ENCODE data around the gene ZBTB48.
A peak's percentile ranks its signal among the peaks of the same experiment; 100 is the strongest.
"Not testable (repeated sequence)": the region's sequence is repeated elsewhere in the genome, so short reads cannot be mapped to it uniquely, and the experiment has no call there.

ZBTB48 gene

DNA sequence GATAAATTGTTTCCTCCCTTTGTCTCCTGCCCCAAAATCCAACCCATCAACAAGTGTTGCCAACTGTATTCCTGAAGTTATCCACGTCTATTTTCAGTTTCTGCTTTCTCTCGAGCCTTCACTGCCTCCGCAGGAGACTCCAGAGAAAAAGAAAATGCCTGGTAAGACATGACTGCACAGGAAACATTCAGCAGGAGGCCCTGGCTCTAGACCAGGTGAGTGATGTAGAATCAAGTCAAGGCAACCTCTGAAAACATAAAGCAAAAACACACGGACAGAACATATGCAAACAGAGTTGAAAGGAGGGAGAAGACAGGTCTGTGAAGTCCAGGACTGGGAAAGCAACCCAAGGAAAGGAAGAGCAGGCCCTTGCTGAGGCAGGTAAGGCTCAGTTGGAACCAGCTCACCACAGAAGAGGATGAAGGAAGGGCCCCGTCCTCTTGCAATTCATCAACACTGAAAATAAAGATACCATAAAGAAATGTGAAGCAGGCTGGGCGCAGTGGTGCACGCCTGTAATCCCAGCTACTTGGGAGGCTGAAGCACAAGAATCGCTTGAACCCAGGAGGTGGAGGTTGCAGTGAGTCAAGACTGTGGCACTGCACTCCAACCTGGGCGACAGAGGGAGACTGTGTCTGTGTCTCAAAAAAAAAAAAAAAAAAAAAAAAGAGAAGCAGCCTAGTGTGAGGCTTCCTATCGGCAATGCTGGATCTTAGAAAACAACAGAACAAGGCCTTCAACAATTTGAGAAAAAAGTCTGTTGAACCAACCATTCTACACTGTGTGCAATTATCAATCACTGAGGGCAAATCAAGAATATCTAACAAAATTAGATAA, 34.3 kb upstream of the ZBTB48 start:
- DNase-seq (ENCODE audit: low read depth, low spot score): no peak
- no peak overlapping the region for H3K4me3 ChIP-seq
- H3K36me3 ChIP-seq (ENCODE audit: insufficient read depth, low read length): peaks cover 71% of the 10 kb centered on the region
- no peak overlapping the region for H3K27ac ChIP-seq
- H3K9me3 ChIP-seq (ENCODE audit: low read depth, low read length): no peaks in the 10 kb centered on the region
- no peak for TF ChIP-seq FOXP2 (optimal IDR thresholded peaks at IDR 0.05; ENCODE audit: control extremely low read depth, extremely low read length, insufficient read depth)
- no peak for TF ChIP-seq EZH2 (IDR thresholded peaks at IDR 0.05)
- TF ChIP-seq POLR2AphosphoS5 (IDR thresholded peaks at IDR 0.05; ENCODE audit: borderline replicate concordance, low read depth, low read length): no peak
- no peak overlapping the region for H3K9ac ChIP-seq (ENCODE audit: insufficient read length)

DNA sequence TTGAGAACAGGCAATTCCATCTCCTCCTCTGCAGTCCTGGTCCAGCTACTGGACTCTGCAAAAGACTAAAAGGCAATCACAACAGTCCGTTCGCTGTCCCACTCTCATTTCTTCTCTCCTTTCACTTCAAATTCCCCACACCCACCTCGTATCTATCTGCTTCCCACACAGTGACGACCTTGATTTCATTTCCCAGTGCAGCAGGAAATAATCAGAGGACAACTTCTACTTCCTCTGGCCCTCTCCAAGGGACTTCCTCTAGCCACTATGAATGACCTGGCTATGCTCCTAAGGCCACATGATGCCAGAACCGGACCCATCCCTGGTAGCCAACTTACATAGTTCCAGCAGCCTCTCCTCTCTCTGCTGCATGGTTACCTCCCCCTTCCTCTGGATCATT, 33.5 kb upstream of the ZBTB48 start:
- Histone ChIP-seq H3K27ac (no peak overlapping the region), H3K36me3 (ENCODE audit: insufficient read depth, low read length) (peaks cover 75% of the 10 kb centered on the region), H3K4me3 (no peak overlapping the region), H3K9me3 (ENCODE audit: low read depth, low read length) (no peaks in the 10 kb centered on the region), H3K9ac (ENCODE audit: insufficient read length) (no peak overlapping the region)
- TF ChIP-seq EZH2 (IDR thresholded peaks at IDR 0.05): no peak
- no peak for TF ChIP-seq FOXP2 (optimal IDR thresholded peaks at IDR 0.05; ENCODE audit: control extremely low read depth, extremely low read length, insufficient read depth)
- no peak for TF ChIP-seq POLR2AphosphoS5 (IDR thresholded peaks at IDR 0.05; ENCODE audit: borderline replicate concordance, low read depth, low read length)
- no peak for DNase-seq (ENCODE audit: low read depth, low spot score)

DNA sequence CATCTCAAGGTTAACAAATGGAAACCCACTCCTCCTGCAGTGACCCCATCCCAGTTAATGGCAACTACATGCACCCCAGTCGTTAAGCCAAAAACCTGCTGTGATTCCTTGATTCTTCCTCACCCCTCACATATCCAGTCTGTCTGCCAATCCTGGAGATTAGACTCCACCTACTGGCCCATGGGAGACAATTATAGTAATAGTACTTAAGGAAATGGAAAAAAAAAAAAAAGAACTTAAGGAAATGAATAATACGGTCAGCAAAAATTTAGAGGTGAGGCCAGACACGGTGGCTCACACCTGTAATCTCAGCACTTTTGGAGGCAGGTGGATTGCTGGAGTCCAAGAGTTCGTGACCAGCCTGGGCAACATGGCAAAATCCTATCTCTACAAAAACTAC, 32.5 kb upstream of the ZBTB48 start:
- no peak for DNase-seq (ENCODE audit: low read depth, low spot score)
- H3K27ac ChIP-seq: no peak overlapping the region

DNA sequence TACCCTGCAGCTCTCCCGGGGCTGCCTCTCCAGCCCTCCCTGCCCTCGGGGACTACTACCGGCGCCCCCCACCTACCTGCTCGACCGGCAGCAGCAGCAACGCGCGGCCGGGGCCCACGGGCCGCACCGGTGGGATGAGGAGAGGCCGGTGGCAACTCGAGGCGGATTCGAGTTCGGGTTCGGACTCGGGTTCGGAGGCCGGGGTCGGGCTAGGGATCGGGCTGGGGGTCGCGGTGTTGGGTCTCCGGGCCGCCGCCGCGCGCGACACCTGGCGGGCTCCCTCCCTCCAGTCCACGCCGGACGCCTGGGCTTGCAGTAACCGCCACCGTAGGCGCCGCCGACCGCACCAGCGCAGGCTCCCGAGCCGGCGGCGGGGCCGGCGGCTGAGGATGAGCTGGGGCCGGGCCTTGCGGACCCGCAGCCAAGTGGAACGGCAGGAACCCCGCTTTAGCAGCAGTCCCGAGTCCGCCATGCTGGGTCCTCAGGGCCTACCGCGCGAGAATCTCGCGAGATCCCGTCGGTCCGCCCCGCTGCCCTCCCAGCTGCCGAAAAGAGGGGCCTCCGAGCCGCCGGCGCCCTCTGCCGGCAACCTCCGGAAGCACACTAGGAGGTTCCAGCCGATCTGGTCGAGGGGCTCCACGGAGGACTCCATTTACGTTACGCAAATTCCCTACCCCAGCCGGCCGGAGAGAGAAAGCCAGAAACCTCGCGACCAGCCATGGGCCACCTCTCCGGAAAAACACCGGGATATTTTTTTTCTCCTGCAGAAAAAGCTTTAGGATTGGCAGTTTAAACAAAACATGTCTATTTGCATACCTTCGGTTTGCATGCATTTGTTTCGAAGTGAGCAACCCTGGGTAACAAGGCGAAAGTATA, 25.5 kb upstream of the ZBTB48 start, which contains the start of gene NOL9:
TSS of gene NOL9 (minus strand) at position 483 of the 876 bp plus-strand sequence. CDS start at position 472, 11 bp downstream.
- Histone ChIP-seq H3K9ac (ENCODE audit: insufficient read length) (peak within 1 kb of the TSS; percentile 96), H3K27ac (peak within 1 kb of the TSS; percentile 73; the same call in 1 of the 2 replicates), H3K9me3 (ENCODE audit: low read depth, low read length) (no peaks in the 10 kb centered on the region), H3K36me3 (ENCODE audit: insufficient read depth, low read length) (peaks cover 17% of the 10 kb centered on the region), H3K4me3 (peak within 1 kb of the TSS; percentile 91)
- no peak for TF ChIP-seq EZH2 (IDR thresholded peaks at IDR 0.05)
- peak; percentile 65 for TF ChIP-seq FOXP2 (optimal IDR thresholded peaks at IDR 0.05; ENCODE audit: control extremely low read depth, extremely low read length, insufficient read depth)
- TF ChIP-seq POLR2AphosphoS5 (IDR thresholded peaks at IDR 0.05; ENCODE audit: borderline replicate concordance, low read depth, low read length): peak; percentile 83
- DNase-seq (ENCODE audit: low read depth, low spot score): peak; percentile 42

More for the DNA sequence above, 32.5 kb upstream of the ZBTB48 start:
- Histone ChIP-seq H3K9me3 (ENCODE audit: low read depth, low read length) (no peaks in the 10 kb centered on the region), H3K36me3 (ENCODE audit: insufficient read depth, low read length) (peaks cover 69% of the 10 kb centered on the region), H3K9ac (ENCODE audit: insufficient read length) (no peak overlapping the region), H3K4me3 (no peak overlapping the region)
- TF ChIP-seq FOXP2 (optimal IDR thresholded peaks at IDR 0.05; ENCODE audit: control extremely low read depth, extremely low read length, insufficient read depth) (no peak), EZH2 (IDR thresholded peaks at IDR 0.05) (no peak), POLR2AphosphoS5 (IDR thresholded peaks at IDR 0.05; ENCODE audit: borderline replicate concordance, low read depth, low read length) (no peak)

GRCh38 chr1:6554907-6555778, 24.7 kb upstream of the ZBTB48 start, which contains the start of gene TAS1R1:
Gene TAS1R1, plus strand, starts transcription at chr1:6555307. Its CDS starts 67 bp downstream, at chr1:6555374.
- DNase-seq (ENCODE audit: low read depth, low spot score): no peak
- TF ChIP-seq POLR2AphosphoS5 (IDR thresholded peaks at IDR 0.05; ENCODE audit: borderline replicate concordance, low read depth, low read length) (no peak), FOXP2 (optimal IDR thresholded peaks at IDR 0.05; ENCODE audit: control extremely low read depth, extremely low read length, insufficient read depth) (no peak), EZH2 (IDR thresholded peaks at IDR 0.05) (no peak)
- peak within 1 kb of the TSS; percentile 91 for H3K4me3 ChIP-seq
- peak within 1 kb of the TSS; percentile 73; the same call in 1 of the 2 replicates for H3K27ac ChIP-seq
- H3K36me3 ChIP-seq (ENCODE audit: insufficient read depth, low read length): peaks cover 8% of the 10 kb centered on the region
- H3K9ac ChIP-seq (ENCODE audit: insufficient read length): peak within 1 kb of the TSS; percentile 96
- no peaks in the 10 kb centered on the region for H3K9me3 ChIP-seq (ENCODE audit: low read depth, low read length)

GRCh38 chr1:6557597-6557996, 22.2 kb upstream of the ZBTB48 start:
- Histone ChIP-seq H3K27ac (no peak overlapping the region), H3K36me3 (ENCODE audit: insufficient read depth, low read length) (no peaks in the 10 kb centered on the region)

GRCh38 chr1:6559161-6559560, 20.6 kb upstream of the ZBTB48 start:
- H3K4me3 ChIP-seq; H3K9ac ChIP-seq (ENCODE audit: insufficient read length); DNase-seq (ENCODE audit: low read depth, low spot score); H3K36me3 ChIP-seq (ENCODE audit: insufficient read depth, low read length); H3K9me3 ChIP-seq (ENCODE audit: low read depth, low read length); H3K27ac ChIP-seq: not testable (repeated sequence)

More at GRCh38 chr1:6557597-6557996, 22.2 kb upstream of the ZBTB48 start:
- no peak overlapping the region for H3K9ac ChIP-seq (ENCODE audit: insufficient read length)
- TF ChIP-seq POLR2AphosphoS5 (IDR thresholded peaks at IDR 0.05; ENCODE audit: borderline replicate concordance, low read depth, low read length): no peak
- TF ChIP-seq FOXP2 (optimal IDR thresholded peaks at IDR 0.05; ENCODE audit: control extremely low read depth, extremely low read length, insufficient read depth): no peak
- TF ChIP-seq EZH2 (IDR thresholded peaks at IDR 0.05): no peak
- no peaks in the 10 kb centered on the region for H3K9me3 ChIP-seq (ENCODE audit: low read depth, low read length)
- no peak for DNase-seq (ENCODE audit: low read depth, low spot score)
- H3K4me3 ChIP-seq: no peak overlapping the region
